B cell (primary cell): ENCODE measurements around the gene CNKSR3.

ENCODE experiments used
- CTCF ChIP-seq: fragments of 200-600 bp; IDR thresholded peaks from one replicate; pipeline ENCODE4 v1.8.0; 2022; ENCODE audit warnings: antibody characterized with exemption, mild to moderate bottlenecking
- EZH2 ChIP-seq: IDR thresholded peaks from 2 replicates; pipeline ENCODE4 v1.6.1; 2012; ENCODE audit warnings: borderline replicate concordance, low read depth, mild to moderate bottlenecking, moderate library complexity, low read length; ENCODE audit not compliant: insufficient read depth, poor library complexity, severe bottlenecking

- TF ChIP-seq CTCF (no peak), EZH2 (no peak)
Observed at GRCh38 chr6:154484942-154485341, 25.5 kb downstream of the CNKSR3 start.
